NCI-H510A treated with DMSO at 0.1 percent for 48 hours (cell line): ENCODE measurements around the gene TMEM165.

Source experiments
- DNase-seq: peaks from one replicate; lab custom pipeline; 2025; lab: John Stamatoyannopoulos, UW

Gene TMEM165

GRCh38 chr4:55458164-55458563 is 62.4 kb downstream of the TMEM165 start:
- no peak for DNase-seq

GRCh38 chr4:55458611-55459010 is 62.9 kb downstream of the TMEM165 start:
- no peak for DNase-seq

GRCh38 chr4:55466001-55466400 is 70.2 kb downstream of the TMEM165 start:
- DNase-seq = no peak

- DNase-seq = no peak
Observed at GRCh38 chr4:55468724-55469123, 73.0 kb downstream of the TMEM165 start.

- no peak for DNase-seq
Observed at GRCh38 chr4:55469979-55470378, 74.2 kb downstream of the TMEM165 start.
